Gastroesophageal sphincter (tissue), 3 donors: Measurements from ENCODE around the gene PPFIA3.

Experiments used
- CTCF ChIP-seq, 4 experiments: fragments of 200-600 bp in 2 of 4; fragments of 450-650 bp in 2 of 4; sonication (generic) in 1 of 4; IDR thresholded peaks; one replicate each; pipeline ENCODE4 v1.5.1; 2017 to 2019; ENCODE audit warnings: antibody characterized with exemption in 4 of 4, mild to moderate bottlenecking in 2 of 4, moderate library complexity in 2 of 4
- EP300 ChIP-seq: sonication (generic); formaldehyde crosslinking; IDR thresholded peaks from one replicate; pipeline ENCODE4 v1.6.1; 2017; ENCODE audit warnings: antibody characterized with exemption, mild to moderate bottlenecking
- POLR2A ChIP-seq, 2 donors: fragments of 450-650 bp; IDR thresholded peaks; one replicate each; pipeline ENCODE4 v1.6.1; 2017; ENCODE audit warnings: antibody characterized with exemption in 2 of 2, mild to moderate bottlenecking in 2 of 2, moderate library complexity in 1 of 2
- POLR2AphosphoS5 ChIP-seq: sonication (generic); formaldehyde crosslinking; IDR thresholded peaks from one replicate; pipeline ENCODE4 v1.6.1; 2017; ENCODE audit warnings: antibody characterized with exemption

- TF ChIP-seq CTCF (IDR thresholded peaks at IDR 0.05) (no peak), POLR2A (IDR thresholded peaks at IDR 0.05) (no peak), POLR2AphosphoS5 (no peak), EP300 (no peak)
Observed at GRCh38 chr19:49167857-49168409, 48.6 kb downstream of the PPFIA3 start.
